ENCODE results near the gene IPO5.

Gene IPO5

DNA sequence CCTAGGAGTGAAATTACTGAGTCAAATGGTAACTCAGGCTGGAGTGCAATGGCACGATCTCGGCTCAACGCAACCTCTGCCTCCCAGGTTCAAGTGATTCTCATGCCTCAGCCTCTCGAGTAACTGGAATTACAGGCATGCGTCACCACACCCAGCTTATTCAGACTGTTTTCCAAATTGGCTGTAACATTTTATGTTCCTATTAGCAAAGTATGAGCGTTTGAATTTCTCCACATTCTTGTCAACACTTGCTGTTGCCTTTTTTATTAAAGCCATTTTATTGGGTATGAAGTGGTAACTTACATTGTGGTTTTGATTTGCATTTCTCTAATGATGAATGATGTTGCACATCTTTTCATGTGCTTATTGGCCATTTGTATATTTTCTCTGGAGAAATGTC is 7.9 kb downstream of the IPO5 start:
- Histone ChIP-seq H4K8ac (ENCODE audit: low read depth, low read length) (no peak overlapping the region), H3K4ac (ENCODE audit: low read length) (no peak overlapping the region), H3K4me3 (ENCODE audit: low read length in 2 of 2) (no peak overlapping the region), H2BK12ac (ENCODE audit: low read length) (no peak overlapping the region), H2AK5ac (ENCODE audit: low read depth, low read length) (no peak overlapping the region), H3K18ac (ENCODE audit: low read length) (no peak overlapping the region), H3K27me3 (ENCODE audit: control insufficient read depth in 3 of 3, insufficient read depth in 3 of 3, low read depth in 1 of 3, low read length in 3 of 3) (no peaks in the 10 kb centered on the region), H3K79me1 (ENCODE audit: low read depth, low read length) (no peaks in the 10 kb centered on the region), H3K36me3 (replicated peaks in 1 of 2; ENCODE audit: control insufficient read depth in 2 of 2, insufficient read depth in 2 of 2, low read length in 2 of 2) (no peaks in the 10 kb centered on the region), H3K9ac (ENCODE audit: low read depth, low read length, poor library complexity) (no peak overlapping the region), H3K14ac (ENCODE audit: low read length) (no peak overlapping the region), H2BK15ac (ENCODE audit: low read length) (no peak overlapping the region), H3K4me1 (ENCODE audit: control insufficient read depth in 2 of 2, insufficient read depth in 1 of 2, low read depth in 1 of 2, low read length in 2 of 2) (no peaks in the 10 kb centered on the region), H3K27ac (replicated peaks; ENCODE audit: low read length) (no peak overlapping the region), H2BK5ac (ENCODE audit: low read length) (no peak overlapping the region), H3K9me3 (replicated peaks in 1 of 2; ENCODE audit: control insufficient read depth in 2 of 2, insufficient read depth in 1 of 2, low read depth in 1 of 2, low read length in 2 of 2) (no peaks in the 10 kb centered on the region), H2AFZ (ENCODE audit: low read length) (no peak overlapping the region), H3K4me2 (ENCODE audit: insufficient read depth, low read length, poor library complexity, severe bottlenecking) (no peak overlapping the region), H2BK120ac (ENCODE audit: low read depth, low read length) (no peak overlapping the region), H4K91ac (ENCODE audit: low read depth, low read length, poor library complexity) (no peak overlapping the region), H3K23ac (ENCODE audit: low read depth, low read length, poor library complexity) (no peak overlapping the region)
- DNase-seq (ENCODE audit: low spot score) = no peak
- no CpG with 5 or more reads among the region's 6 CpGs for WGBS, 2 donors (ENCODE audit: extremely low coverage in 2 of 2, insufficient read length in 2 of 2, insufficient replicate concordance in 1 of 2)

DNA sequence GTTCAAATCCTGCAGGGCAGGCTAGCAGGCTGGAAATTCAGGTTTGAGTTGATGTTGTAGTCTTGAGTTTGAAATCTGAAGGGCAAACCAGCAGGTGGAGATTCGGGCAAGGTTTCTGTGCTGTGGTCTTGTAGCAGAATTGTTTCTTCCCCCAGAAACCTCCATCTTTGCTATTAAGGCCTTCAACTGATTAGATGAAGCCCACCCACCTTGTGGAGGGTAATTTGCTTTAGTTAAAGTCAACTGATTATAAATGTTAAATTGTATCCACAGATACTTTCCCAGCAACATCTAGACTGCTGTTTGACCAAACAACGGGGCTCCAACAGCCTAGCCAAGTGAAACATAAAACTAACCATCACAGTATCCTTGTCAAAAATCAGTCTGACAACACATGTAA is 9.4 kb downstream of the IPO5 start:
- DNase-seq (ENCODE audit: low spot score) = no peak
- Histone ChIP-seq H3K27ac (replicated peaks; ENCODE audit: low read length) (no peak overlapping the region), H3K4me3 (ENCODE audit: low read length in 2 of 2) (no peak overlapping the region), H3K27me3 (ENCODE audit: control insufficient read depth in 3 of 3, insufficient read depth in 3 of 3, low read depth in 1 of 3, low read length in 3 of 3) (no peaks in the 10 kb centered on the region), H4K91ac (ENCODE audit: low read depth, low read length, poor library complexity) (no peak overlapping the region), H3K4ac (ENCODE audit: low read length) (no peak overlapping the region), H2BK12ac (ENCODE audit: low read length) (no peak overlapping the region), H3K9ac (ENCODE audit: low read depth, low read length, poor library complexity) (no peak overlapping the region), H2AFZ (ENCODE audit: low read length) (no peak overlapping the region), H2BK5ac (ENCODE audit: low read length) (no peak overlapping the region), H2AK5ac (ENCODE audit: low read depth, low read length) (no peak overlapping the region), H3K9me3 (replicated peaks in 1 of 2; ENCODE audit: control insufficient read depth in 2 of 2, insufficient read depth in 1 of 2, low read depth in 1 of 2, low read length in 2 of 2) (no peaks in the 10 kb centered on the region), H3K23ac (ENCODE audit: low read depth, low read length, poor library complexity) (no peak overlapping the region), H4K8ac (ENCODE audit: low read depth, low read length) (no peak overlapping the region), H3K79me1 (ENCODE audit: low read depth, low read length) (no peaks in the 10 kb centered on the region), H2BK15ac (ENCODE audit: low read length) (no peak overlapping the region), H2BK120ac (ENCODE audit: low read depth, low read length) (no peak overlapping the region), H3K18ac (ENCODE audit: low read length) (no peak overlapping the region), H3K36me3 (replicated peaks in 1 of 2; ENCODE audit: control insufficient read depth in 2 of 2, insufficient read depth in 2 of 2, low read length in 2 of 2) (no peaks in the 10 kb centered on the region), H3K4me2 (ENCODE audit: insufficient read depth, low read length, poor library complexity, severe bottlenecking) (no peak overlapping the region), H3K14ac (ENCODE audit: low read length) (no peak overlapping the region), H3K4me1 (ENCODE audit: control insufficient read depth in 2 of 2, insufficient read depth in 1 of 2, low read depth in 1 of 2, low read length in 2 of 2) (no peaks in the 10 kb centered on the region)
- no CpG with 5 or more reads among the region's 2 CpGs for WGBS, 2 donors (ENCODE audit: extremely low coverage in 2 of 2, insufficient read length in 2 of 2, insufficient replicate concordance in 1 of 2)

DNA sequence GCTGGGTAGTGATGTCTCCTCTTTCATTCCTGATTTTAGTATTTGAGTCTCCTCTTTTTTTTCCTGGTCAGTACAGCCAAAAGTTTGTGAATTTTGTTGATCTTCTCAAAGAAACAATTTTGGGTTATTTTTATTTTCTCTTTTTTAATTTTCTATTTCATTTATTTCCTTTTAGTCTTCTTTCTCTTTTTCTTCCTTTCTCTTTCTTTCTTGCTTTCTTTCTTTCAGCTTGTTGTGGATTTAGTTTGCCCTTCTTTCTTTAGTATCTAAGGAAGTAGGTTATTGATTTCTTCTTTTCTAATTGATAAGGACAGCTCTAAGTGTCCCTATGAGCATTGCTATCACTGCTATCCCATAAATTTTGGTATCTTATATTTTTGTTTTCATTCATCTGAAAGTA is 13.8 kb downstream of the IPO5 start:
- Histone ChIP-seq H2BK12ac (ENCODE audit: low read length) (no peak overlapping the region), H3K36me3 (replicated peaks in 1 of 2; ENCODE audit: control insufficient read depth in 2 of 2, insufficient read depth in 2 of 2, low read length in 2 of 2) (no peaks in the 10 kb centered on the region), H3K79me1 (ENCODE audit: low read depth, low read length) (no peaks in the 10 kb centered on the region), H2BK15ac (ENCODE audit: low read length) (no peak overlapping the region), H3K4me2 (ENCODE audit: insufficient read depth, low read length, poor library complexity, severe bottlenecking) (no peak overlapping the region), H3K4me1 (ENCODE audit: control insufficient read depth in 2 of 2, insufficient read depth in 1 of 2, low read depth in 1 of 2, low read length in 2 of 2) (no peaks in the 10 kb centered on the region), H3K4ac (ENCODE audit: low read length) (no peak overlapping the region), H3K18ac (ENCODE audit: low read length) (no peak overlapping the region), H3K4me3 (ENCODE audit: low read length in 2 of 2) (no peak overlapping the region), H3K27ac (replicated peaks; ENCODE audit: low read length) (no peak overlapping the region), H3K9me3 (replicated peaks in 1 of 2; ENCODE audit: control insufficient read depth in 2 of 2, insufficient read depth in 1 of 2, low read depth in 1 of 2, low read length in 2 of 2) (no peaks in the 10 kb centered on the region), H4K91ac (ENCODE audit: low read depth, low read length, poor library complexity) (no peak overlapping the region), H3K14ac (ENCODE audit: low read length) (no peak overlapping the region), H2AFZ (ENCODE audit: low read length) (no peak overlapping the region), H3K9ac (ENCODE audit: low read depth, low read length, poor library complexity) (no peak overlapping the region), H2AK5ac (ENCODE audit: low read depth, low read length) (no peak overlapping the region), H3K23ac (ENCODE audit: low read depth, low read length, poor library complexity) (no peak overlapping the region), H2BK120ac (ENCODE audit: low read depth, low read length) (no peak overlapping the region), H4K8ac (ENCODE audit: low read depth, low read length) (no peak overlapping the region), H2BK5ac (ENCODE audit: low read length) (no peak overlapping the region), H3K27me3 (ENCODE audit: control insufficient read depth in 3 of 3, insufficient read depth in 3 of 3, low read depth in 1 of 3, low read length in 3 of 3) (no peaks in the 10 kb centered on the region)
- DNase-seq (ENCODE audit: low spot score) = no peak

DNA sequence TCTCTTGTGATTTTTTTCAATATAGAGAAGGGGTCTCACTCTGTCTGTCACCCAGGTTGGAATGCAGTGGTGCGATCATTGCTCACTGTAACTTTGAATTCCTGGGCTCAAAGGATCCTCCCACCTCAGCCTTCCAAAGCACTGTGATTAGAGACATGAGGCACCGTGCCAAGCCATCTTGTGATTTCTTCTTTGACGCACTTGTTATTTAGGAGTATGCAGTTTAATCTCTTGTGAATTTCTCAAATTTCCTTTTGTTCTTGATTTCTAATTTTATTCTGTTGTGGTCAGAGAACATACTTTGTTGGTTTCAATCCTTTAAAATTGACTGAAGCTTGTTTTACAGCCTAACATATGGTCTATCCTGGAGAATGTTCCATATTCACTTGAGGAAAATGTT is 14.5 kb downstream of the IPO5 start:
- Histone ChIP-seq H2BK12ac (ENCODE audit: low read length) (no peak overlapping the region), H3K9ac (ENCODE audit: low read depth, low read length, poor library complexity) (no peak overlapping the region), H2BK15ac (ENCODE audit: low read length) (no peak overlapping the region), H3K4me2 (ENCODE audit: insufficient read depth, low read length, poor library complexity, severe bottlenecking) (no peak overlapping the region), H3K14ac (ENCODE audit: low read length) (no peak overlapping the region), H4K91ac (ENCODE audit: low read depth, low read length, poor library complexity) (no peak overlapping the region), H3K4me1 (ENCODE audit: control insufficient read depth in 2 of 2, insufficient read depth in 1 of 2, low read depth in 1 of 2, low read length in 2 of 2) (no peaks in the 10 kb centered on the region), H2AK5ac (ENCODE audit: low read depth, low read length) (no peak overlapping the region), H3K36me3 (replicated peaks in 1 of 2; ENCODE audit: control insufficient read depth in 2 of 2, insufficient read depth in 2 of 2, low read length in 2 of 2) (no peaks in the 10 kb centered on the region), H3K79me1 (ENCODE audit: low read depth, low read length) (no peaks in the 10 kb centered on the region), H3K18ac (ENCODE audit: low read length) (no peak overlapping the region), H3K27ac (replicated peaks; ENCODE audit: low read length) (no peak overlapping the region), H3K23ac (ENCODE audit: low read depth, low read length, poor library complexity) (no peak overlapping the region), H3K27me3 (ENCODE audit: control insufficient read depth in 3 of 3, insufficient read depth in 3 of 3, low read depth in 1 of 3, low read length in 3 of 3) (no peaks in the 10 kb centered on the region), H3K9me3 (replicated peaks in 1 of 2; ENCODE audit: control insufficient read depth in 2 of 2, insufficient read depth in 1 of 2, low read depth in 1 of 2, low read length in 2 of 2) (no peaks in the 10 kb centered on the region), H4K8ac (ENCODE audit: low read depth, low read length) (no peak overlapping the region), H2BK5ac (ENCODE audit: low read length) (no peak overlapping the region), H3K4me3 (ENCODE audit: low read length in 2 of 2) (no peak overlapping the region), H2AFZ (ENCODE audit: low read length) (no peak overlapping the region), H3K4ac (ENCODE audit: low read length) (no peak overlapping the region), H2BK120ac (ENCODE audit: low read depth, low read length) (no peak overlapping the region)
- no peak for DNase-seq (ENCODE audit: low spot score)
- no CpG with 5 or more reads among the region's 3 CpGs for WGBS, 2 donors (ENCODE audit: extremely low coverage in 2 of 2, insufficient read length in 2 of 2, insufficient replicate concordance in 1 of 2)

Data from neuronal stem cell (in vitro differentiated cells).